H1 (cell line): ENCODE results near the gene LZTFL1. TPM values are rescaled to one million over a fixed set of nuclear protein-coding genes. Genes with fewer than 3 reads are reported as not detected.

ENCODE experiments used
- CTCF ChIA-PET: fragments of 300-600 bp; sonication (Branson Sonifier 250); formaldehyde crosslinking; loops from one replicate; lab custom pipeline; 2021; ENCODE audit not compliant: partially characterized antibody; lab: Charles Lee
- POLR2A ChIA-PET: fragments of 300-600 bp; sonication (Branson Sonifier 250); formaldehyde crosslinking; loops from one replicate; lab custom pipeline; 2021; ENCODE audit warnings: inconsistent platforms; ENCODE audit not compliant: partially characterized antibody; lab: Charles Lee
- DNase-seq, 2 experiments: peaks; one replicate each; pipeline versions ENCODE4 v3.0.0 to v3.0.0-alpha.2; 2010 to 2022; ENCODE audit warnings: low spot score in 2 of 2, low read depth in 1 of 2, mixed read lengths in 1 of 2
- FAIRE-seq: peaks from 2 replicates; lab custom pipeline; 2011; peaks lifted over from hg19 to GRCh38; lab: Jason Lieb, UNC
- H2AFZ ChIP-seq: 2 replicates; pipeline ENCODE4 v1.8.1; 2012; ENCODE audit warnings: low read length, inconsistent platforms
- H2AK5ac ChIP-seq: 2 replicates; pipeline ENCODE4 v1.6.1; 2013; ENCODE audit warnings: low read depth, low read length
- H2BK120ac ChIP-seq: replicated peaks from 2 replicates; pipeline ENCODE3; 2013; ENCODE audit warnings: low read depth, low read length, inconsistent platforms
- H2BK12ac ChIP-seq: 2 replicates; pipeline ENCODE4 v1.6.1; 2013; ENCODE audit warnings: low read depth, low read length
- H2BK15ac ChIP-seq: 2 replicates; pipeline ENCODE4 v1.6.1; 2013; ENCODE audit warnings: low read length
- H2BK20ac ChIP-seq: 2 replicates; pipeline ENCODE4 v1.6.1; 2013; ENCODE audit warnings: low read length
- H2BK5ac ChIP-seq: 2 replicates; pipeline ENCODE4 v1.6.1; 2013; ENCODE audit warnings: low read depth, low read length
- H3K14ac ChIP-seq: 2 replicates; pipeline ENCODE4 v1.6.1; 2013; ENCODE audit warnings: inconsistent platforms; ENCODE audit not compliant: insufficient read length
- H3K18ac ChIP-seq: 2 replicates; pipeline ENCODE4 v1.6.1; 2013; ENCODE audit warnings: low read length; ENCODE audit errors: extremely low read depth
- H3K23ac ChIP-seq: 2 replicates; pipeline ENCODE4 v1.6.1; 2013; ENCODE audit warnings: inconsistent platforms; ENCODE audit not compliant: insufficient read length
- H3K23me2 ChIP-seq: 2 replicates; pipeline ENCODE4 v1.6.1; 2013; ENCODE audit warnings: low read depth, low read length
- H3K27ac ChIP-seq: 2 replicates; pipeline ENCODE4 v1.6.1; 2011; ENCODE audit warnings: low read depth, low read length, inconsistent platforms
- H3K27me3 ChIP-seq, 4 experiments: replicated peaks in 1 of 4; 1 replicate in 1 of 4; 2 replicates in 3 of 4; pipeline versions ENCODE4 v1.6.1 to v1.8.1; 2011 to 2013; ENCODE audit warnings: low read length in 3 of 4, mild to moderate bottlenecking in 3 of 4, inconsistent platforms in 2 of 4, mixed read lengths in 2 of 4, moderate library complexity in 1 of 4; ENCODE audit not compliant: control insufficient read depth in 3 of 4, insufficient read depth in 3 of 4; ENCODE audit errors: extremely low read depth in 1 of 4
- H3K36me3 ChIP-seq, 4 experiments: 2 replicates each; pipeline versions ENCODE4 v1.6.1 to v1.8.1; 2011 to 2013; ENCODE audit warnings: mild to moderate bottlenecking in 4 of 4, low read length in 3 of 4, moderate library complexity in 2 of 4, control low read depth in 1 of 4, inconsistent platforms in 1 of 4; ENCODE audit not compliant: insufficient read depth in 4 of 4, control insufficient read depth in 2 of 4
- H3K4ac ChIP-seq: replicated peaks from 2 replicates; pipeline ENCODE3; 2013; ENCODE audit warnings: low read length, low read depth, mixed read lengths, inconsistent platforms; ENCODE audit not compliant: insufficient read length
- H3K4me1 ChIP-seq, 4 experiments: replicated peaks in 1 of 4; 1 replicate in 1 of 4; 2 replicates in 3 of 4; pipeline versions ENCODE4 v1.6.1 to v1.8.1; 2011 to 2013; ENCODE audit warnings: low read length in 3 of 4, inconsistent platforms in 2 of 4, mixed read lengths in 1 of 4; ENCODE audit not compliant: insufficient read depth in 4 of 4, control insufficient read depth in 3 of 4
- H3K4me2 ChIP-seq, 2 experiments: 2 replicates each; pipeline versions ENCODE4 v1.6.1 to v1.8.1; 2011 to 2013; ENCODE audit warnings: low read depth in 2 of 2, low read length in 2 of 2, control low read depth in 1 of 2, inconsistent platforms in 1 of 2, mild to moderate bottlenecking in 1 of 2; ENCODE audit not compliant: insufficient read depth in 1 of 2
- H3K4me3 ChIP-seq, 4 experiments: fragments of 200-600, 300-600 bp in 1 of 4; sonication (generic), shearing (Covaris generic), sonication (Bioruptor Twin) in 1 of 4; 2 replicates each; pipeline versions ENCODE4 v1.5.1 to v1.8.1; 2011 to 2016; ENCODE audit warnings: low read length in 4 of 4, low read depth in 3 of 4, control low read depth in 2 of 4, inconsistent platforms in 2 of 4, mild to moderate bottlenecking in 2 of 4, mixed read lengths in 1 of 4, moderate library complexity in 1 of 4; ENCODE audit not compliant: insufficient read depth in 2 of 4; ENCODE audit errors: extremely low read depth in 1 of 4
- H3K56ac ChIP-seq: replicated peaks from 2 replicates; pipeline ENCODE3; 2013; ENCODE audit warnings: low read depth, mild to moderate bottlenecking, mixed read lengths, low read length, inconsistent platforms; ENCODE audit not compliant: insufficient read length
- H3K79me1 ChIP-seq: 2 replicates; pipeline ENCODE4 v1.6.1; 2013; ENCODE audit warnings: low read depth, low read length, control low read depth
- H3K79me2 ChIP-seq, 2 experiments: 2 replicates each; pipeline versions ENCODE4 v1.6.1 to v1.8.1; 2012 to 2013; ENCODE audit warnings: low read length in 2 of 2, mild to moderate bottlenecking in 2 of 2, inconsistent platforms in 1 of 2; ENCODE audit not compliant: insufficient read depth in 2 of 2, control insufficient read depth in 1 of 2
- H3K9ac ChIP-seq, 4 experiments: replicated peaks in 1 of 4; 1 replicate in 1 of 4; 2 replicates in 3 of 4; pipeline versions ENCODE4 v1.6.1 to v1.8.1; 2011 to 2013; ENCODE audit warnings: low read depth in 3 of 4, low read length in 3 of 4, control low read depth in 2 of 4, mild to moderate bottlenecking in 2 of 4, moderate library complexity in 2 of 4, inconsistent platforms in 1 of 4; ENCODE audit errors: extremely low read depth in 1 of 4
- H3K9me3 ChIP-seq, 2 experiments: 2 replicates each; pipeline versions ENCODE4 v1.6.1 to v1.8.1; 2012 to 2013; ENCODE audit warnings: mild to moderate bottlenecking in 2 of 2, moderate library complexity in 2 of 2, control low read depth in 1 of 2, inconsistent platforms in 1 of 2, low read depth in 1 of 2, low read length in 1 of 2, mixed read lengths in 1 of 2; ENCODE audit not compliant: insufficient read depth in 2 of 2
- H4K20me1 ChIP-seq, 2 experiments: replicated peaks in 1 of 2; 2 replicates each; pipeline versions ENCODE3 to v1.8.1; 2011 to 2013; ENCODE audit warnings: inconsistent platforms in 2 of 2, low read length in 2 of 2, mild to moderate bottlenecking in 1 of 2; ENCODE audit not compliant: insufficient read depth in 2 of 2, control insufficient read depth in 1 of 2
- H4K5ac ChIP-seq: 2 replicates; pipeline ENCODE4 v1.6.1; 2013; ENCODE audit warnings: low read length, low read depth, mixed read lengths, inconsistent platforms; ENCODE audit not compliant: insufficient read length
- H4K8ac ChIP-seq: 2 replicates; pipeline ENCODE4 v1.8.0; 2013; ENCODE audit warnings: mild to moderate bottlenecking, moderate library complexity, low read length, inconsistent platforms; ENCODE audit not compliant: insufficient read depth; ENCODE audit errors: extremely low read depth
- H4K91ac ChIP-seq: replicated peaks from 2 replicates; pipeline ENCODE3; 2013; ENCODE audit warnings: low read length, mixed read lengths, inconsistent platforms; ENCODE audit not compliant: insufficient read length
- CHD1 ChIP-seq: IDR thresholded peaks from 2 replicates; pipeline ENCODE4 v1.6.1; 2012; ENCODE audit warnings: low read depth, low read length, improper control_type of control experiment
- CHD2 ChIP-seq: IDR thresholded peaks from 2 replicates; pipeline ENCODE4 v1.6.1; 2012; ENCODE audit warnings: low read length, improper control_type of control experiment
- PHF8 ChIP-seq: fragments of 200-600 bp; sonication (generic); conservative IDR thresholded peaks from 2 replicates; pipeline ENCODE4 v1.7.1; 2012; ENCODE audit warnings: low read depth, mild to moderate bottlenecking, inconsistent platforms, low read length, moderate library complexity
- POLR2A ChIP-seq, 2 experiments: IDR thresholded peaks; 1 replicate in 1 of 2; 2 replicates in 1 of 2; pipeline ENCODE4 v1.6.1; 2011; ENCODE audit warnings: low read depth in 2 of 2, low read length in 2 of 2, mild to moderate bottlenecking in 2 of 2; ENCODE audit errors: control extremely low read depth in 1 of 2
- TAF1 ChIP-seq: IDR thresholded peaks from 2 replicates; pipeline ENCODE4 v1.6.1; 2011; ENCODE audit warnings: mild to moderate bottlenecking, low read depth, low read length
- WGBS, 2 experiments: shearing (Covaris generic) in 1 of 2; methylation state at CpG; one replicate each; pipeline versions ENCODE4 v1.1.6 to v1.1.7; 2013 to 2015; ENCODE audit warnings: low lambda C conversion rate in 2 of 2, mixed read lengths in 2 of 2, inconsistent platforms in 1 of 2, low coverage in 1 of 2, missing lambda C conversion rate in 1 of 2; ENCODE audit not compliant: insufficient replicate concordance in 2 of 2, insufficient coverage in 1 of 2, insufficient read length in 1 of 2; ENCODE audit errors: extremely low coverage in 1 of 2, missing lambda C conversion rate in 1 of 2; 5-methylcytosine and 5-hydroxymethylcytosine counted together
- polyA plus RNA-seq, 7 experiments: library from polyadenylated mRNA; depleted of rRNA in 3 of 7; stranded (reverse) in 5 of 7; unstranded in 2 of 7; fragments of >200 nt in 5 of 7; fragments of 200-250 nt in 2 of 7; gene quantifications; 1 replicate in 5 of 7; 2 replicates in 1 of 7; 4 replicates in 1 of 7; pipeline versions ENCODE4 v1.2.1 to v1.2.3, GENCODE V29; 2011 to 2013; ENCODE audit warnings: missing spikeins in 2 of 7, mixed read lengths in 2 of 7
- total RNA-seq: library from RNA; stranded (reverse); fragmentation: NEBNext Ultra II Directional; extraction: Animal tissue kit (Norgen Biotek cat#: 25700); gene quantifications from 2 replicates; pipeline ENCODE4 v1.2.1, GENCODE V29; 2021

The LZTFL1 gene
- total and polyA plus RNA-seq, 2 of the 8 experiments (the other 6 are each of a cell fraction or from before 2014, with no cell fraction given) = 8.7 to 11.5 TPM

DNA sequence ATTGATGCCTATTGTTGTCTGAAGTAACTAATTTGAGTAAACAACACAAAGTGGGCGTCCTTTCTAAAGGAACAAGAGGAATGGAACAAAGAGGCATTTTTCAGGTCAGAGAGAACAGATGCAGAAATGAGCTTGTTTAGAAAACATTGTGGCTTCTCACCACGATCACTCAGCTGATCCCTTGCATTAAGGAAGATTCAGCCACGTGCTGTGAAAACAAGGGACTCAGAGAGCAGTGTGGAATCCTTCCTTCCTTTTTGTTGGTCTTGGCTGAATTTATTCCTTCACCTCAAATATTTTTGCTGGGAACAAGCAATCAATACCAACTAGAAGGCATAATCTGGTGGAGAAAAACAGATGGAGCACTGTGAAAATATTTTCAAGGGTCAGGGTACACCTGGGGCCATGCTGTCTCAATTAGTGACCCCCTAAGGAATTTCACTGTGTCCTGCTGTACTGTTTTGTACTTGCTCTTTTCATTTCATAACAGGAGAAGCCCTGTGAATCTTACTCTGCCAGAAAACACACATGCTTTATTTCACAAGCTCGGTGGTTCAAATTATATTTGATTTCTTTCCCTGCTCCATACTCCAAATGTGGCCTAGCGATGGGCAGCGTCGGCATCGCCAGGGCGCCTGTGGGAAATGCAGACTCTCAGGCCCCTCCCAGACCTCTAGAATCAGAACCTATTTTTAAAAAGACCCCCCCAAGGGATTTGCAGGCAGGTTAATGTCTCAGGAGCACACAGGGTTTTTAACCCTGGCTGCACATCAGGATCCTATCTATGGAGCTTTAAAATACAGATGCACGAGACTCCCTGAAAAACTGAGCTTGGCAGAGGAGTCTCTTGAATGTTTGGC, 34.0 kb downstream of the LZTFL1 start:
- no peak overlapping the region for H3K27ac ChIP-seq
- H3K14ac ChIP-seq = no peak overlapping the region
- no peaks in the 10 kb centered on the region for H3K36me3 ChIP-seq
- no peak overlapping the region for H3K4me3 ChIP-seq
- no peak overlapping the region for H2BK15ac ChIP-seq
- no peak overlapping the region for H3K18ac ChIP-seq
- no peak overlapping the region for H2AFZ ChIP-seq
- no peak overlapping the region for H2BK20ac ChIP-seq
- no peak for TF ChIP-seq TAF1
- TF ChIP-seq PHF8 = no peak
- TF ChIP-seq POLR2A (IDR thresholded peaks at IDR 0.05; ENCODE audit: control extremely low read depth in 1 of 2, low read depth in 2 of 2, low read length in 2 of 2) = no peak
- TF ChIP-seq CHD2 = no peak
- TF ChIP-seq CHD1 = no peak
- TF ChIP-seq, all 59 proteins: peak for 0
- no peak for DNase-seq
- Histone ChIP-seq H2BK12ac (no peak overlapping the region), H2BK120ac (no peak overlapping the region), H4K5ac (no peak overlapping the region), H3K79me1 (no peaks in the 10 kb centered on the region), H2AK5ac (no peak overlapping the region), H3K4ac (no peak overlapping the region), H4K8ac (no peak overlapping the region), H3K23ac (no peak overlapping the region), H3K56ac (no peak overlapping the region), H4K91ac (no peak overlapping the region), H3K9ac (no peak overlapping the region), H4K20me1 (no peaks in the 10 kb centered on the region), H3K27me3 (no peaks in the 10 kb centered on the region), H3K4me2 (no peak overlapping the region), H3K23me2 (no peaks in the 10 kb centered on the region), H3K79me2 (no peaks in the 10 kb centered on the region), H2BK5ac (no peak overlapping the region), H3K9me3 (no peaks in the 10 kb centered on the region), H3K4me1 (no peaks in the 10 kb centered on the region; a peak in 1 of 7 replicates)
- peak; percentile 36 for FAIRE-seq
- ChIA-PET CTCF (interaction anchor here (0.6 to 1.4 kb wide), 5 partner anchors 15 to 144 kb away, joined by 3 to 5 read pairs (median 3); no protein-coding TSS in a partner anchor), POLR2A (no interaction called here)
- 92% methylated on average over 10 of the region's 10 CpGs; no CpG with 5 or more reads in 1 of the 2 experiments for WGBS, 2 experiments
